Stimulated activated CD8-positive, alpha-beta memory T cell treated with anti-CD3 and anti-CD28 coated beads, Interleukin-4, amount 100 ng/mL, for 48 hours (primary cell): ENCODE measurements around the gene ZEB1.
"Not testable (repeated sequence)": the region's sequence is repeated elsewhere in the genome, so short reads cannot be mapped to it uniquely, and the experiment has no call there.

Experiments used
- DNase-seq: peaks from one replicate; pipeline ENCODE4 v3.0.0-alpha.2; 2020

Gene ZEB1

DNA sequence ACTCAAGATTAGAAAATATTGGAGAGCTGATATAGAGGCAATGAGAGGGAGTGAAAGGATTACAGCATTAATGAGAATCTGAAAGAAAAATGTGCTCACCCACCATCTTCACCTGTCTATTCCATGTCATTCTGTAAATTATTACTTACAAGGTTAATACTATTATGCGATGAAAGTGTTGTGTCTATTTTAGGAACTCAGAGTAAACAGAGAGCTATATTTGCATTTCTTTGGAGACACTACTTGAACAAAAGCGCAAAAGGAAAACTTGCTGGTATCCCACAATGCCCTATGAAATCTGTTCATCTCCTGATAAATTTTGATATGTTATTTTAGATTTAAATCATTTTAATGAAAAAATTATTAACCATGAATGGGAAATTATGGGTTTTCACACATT lies 196.1 kb downstream of the ZEB1 start:
- DNase-seq: no peak

- no peak for DNase-seq
Observed at GRCh38 chr10:31515819-31516402, 196.9 kb downstream of the ZEB1 start.

GRCh38 chr10:31520986-31521831 lies 202.2 kb downstream of the ZEB1 start:
- no peak for DNase-seq

GRCh38 chr10:31522820-31523219 lies 203.8 kb downstream of the ZEB1 start:
- no peak for DNase-seq

- no peak for DNase-seq
Observed at GRCh38 chr10:31524460-31524859, 205.4 kb downstream of the ZEB1 start.

- DNase-seq: no peak
Observed at GRCh38 chr10:31526178-31526577, 207.2 kb downstream of the ZEB1 start.

GRCh38 chr10:31526681-31527080 lies 207.7 kb downstream of the ZEB1 start:
- no peak for DNase-seq

DNA sequence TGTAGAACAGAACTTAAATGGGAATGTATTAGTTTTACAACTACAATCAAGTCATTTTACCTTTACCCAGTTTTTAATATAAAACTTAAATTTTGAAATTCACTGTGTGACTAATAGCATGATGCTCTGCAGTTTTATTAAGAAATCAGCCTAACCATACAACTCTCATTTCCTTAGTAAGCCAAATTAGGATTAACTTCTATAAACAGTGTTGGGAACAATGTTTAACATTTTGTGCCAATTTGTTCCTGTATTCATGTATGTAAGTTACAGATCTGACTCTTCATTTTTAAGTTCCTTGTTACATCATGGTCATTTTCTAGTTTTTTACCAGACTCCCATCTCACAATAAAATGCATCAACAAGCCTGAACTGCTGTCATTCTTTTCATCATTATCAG lies 209.8 kb downstream of the ZEB1 start:
- DNase-seq: no peak

- no peak for DNase-seq
Observed at GRCh38 chr10:31536302-31536701, 217.3 kb downstream of the ZEB1 start.

DNA sequence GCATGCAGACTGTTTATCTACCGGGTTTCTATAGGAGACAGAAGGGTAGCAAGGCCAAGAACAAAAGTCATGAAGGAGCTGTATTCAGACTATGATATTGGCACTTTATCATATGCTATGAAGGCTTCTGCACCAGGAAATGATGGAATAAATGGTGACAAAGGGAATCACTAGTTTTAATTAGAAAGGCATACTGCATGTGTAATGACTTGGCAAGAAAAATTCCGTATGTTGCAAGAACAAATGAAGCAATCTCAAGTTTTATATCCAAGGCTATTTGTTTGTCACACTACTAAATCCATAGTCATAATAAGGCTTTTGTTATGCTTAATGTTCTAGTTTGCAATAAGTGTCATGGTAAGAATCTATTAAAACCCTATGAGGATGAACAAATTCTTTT lies 230.9 kb downstream of the ZEB1 start:
- DNase-seq: no peak

DNA sequence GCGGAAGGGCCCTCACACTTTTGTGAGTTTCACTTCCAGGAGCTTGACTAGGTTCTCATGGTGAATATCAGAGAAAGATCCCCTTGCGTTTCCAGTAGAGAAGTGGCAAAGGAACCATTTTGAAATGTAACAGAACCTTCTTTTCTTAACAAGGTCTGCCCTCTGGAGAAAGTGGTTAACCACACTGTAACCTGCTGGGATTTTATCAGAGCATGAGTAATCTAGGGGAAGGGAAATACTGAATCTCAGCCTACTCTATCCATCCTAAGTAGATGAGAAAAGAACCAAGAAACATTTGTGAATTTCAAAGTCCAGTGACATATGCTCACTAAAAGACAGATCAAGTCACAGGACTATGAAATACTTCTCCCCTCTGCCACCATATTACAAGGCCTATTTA lies 235.5 kb downstream of the ZEB1 start:
- no peak for DNase-seq

DNA sequence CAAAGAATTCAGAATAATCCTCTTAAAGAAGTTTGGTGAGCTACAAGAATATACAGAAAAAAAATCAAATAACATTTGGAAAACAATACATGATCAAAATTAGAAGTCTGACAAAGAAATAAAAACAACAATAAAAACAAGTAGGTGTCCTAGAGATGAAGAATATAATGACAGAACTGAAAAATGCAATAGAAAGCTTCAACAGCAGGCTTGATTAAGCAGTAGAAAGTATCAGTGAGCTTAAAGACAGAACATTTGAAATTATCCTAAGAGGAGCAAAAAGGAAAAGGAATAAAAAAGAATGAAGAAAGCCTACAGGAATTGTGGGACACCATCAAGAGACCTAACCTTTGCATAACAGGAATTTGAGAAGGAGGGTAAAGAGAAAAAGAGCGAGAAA lies 238.8 kb downstream of the ZEB1 start:
- DNase-seq: no peak

- DNase-seq: not testable (repeated sequence)
Observed at GRCh38 chr10:31568252-31568861, 249.3 kb downstream of the ZEB1 start.

DNA sequence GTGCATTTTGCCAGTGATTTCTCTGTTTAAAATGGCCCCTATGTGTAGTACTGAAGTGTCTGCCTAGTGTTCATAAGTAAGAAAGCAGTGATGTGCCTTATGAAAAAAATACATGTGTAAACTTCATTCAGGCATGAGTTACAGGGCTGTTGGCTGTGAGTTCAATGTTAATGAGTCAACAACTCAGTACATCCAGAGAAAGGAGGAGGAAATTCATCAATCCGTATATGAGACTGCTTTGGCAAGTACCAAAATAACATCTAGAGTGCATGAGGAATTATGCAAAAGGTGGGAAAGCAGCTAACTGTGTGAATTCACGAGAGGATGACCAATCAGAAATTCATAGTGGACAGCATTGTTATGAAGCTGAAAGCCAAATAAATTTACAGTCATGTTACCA lies 255.6 kb downstream of the ZEB1 start:
- DNase-seq: no peak

- no peak for DNase-seq
Observed at GRCh38 chr10:31578181-31578852, 259.3 kb downstream of the ZEB1 start.

GRCh38 chr10:31578951-31579350 lies 259.9 kb downstream of the ZEB1 start:
- no peak for DNase-seq
